ENCODE results near the gene C2orf81. TPM values are rescaled to one million over a fixed set of nuclear protein-coding genes. Genes with fewer than 3 reads are reported as not detected.

The C2orf81 gene
- polyA plus RNA-seq, 1 experiment = 0.67 TPM

- peak; percentile 97 for TF ChIP-seq CTCF (IDR thresholded peaks at IDR 0.05; ENCODE audit: insufficient read depth, low read depth, low read length)
- ChIA-PET POLR2A (interaction anchor here (0.6 kb wide), 2 partner anchors 9 to 1635 kb away, joined by 3 read pairs; no protein-coding TSS in a partner anchor), CTCF (interaction anchor here (0.6 to 5.9 kb wide), 27 partner anchors 9 to 570 kb away, joined by 3 to 50 read pairs (median 4); partner anchors contain the start of genes C2orf81, DCTN1, INO80B and STAMBP)
- Histone ChIP-seq H3K27me3 (ENCODE audit: control insufficient read depth, insufficient read depth, low read length) (no peaks in the 10 kb centered on the region), H3K36me3 (ENCODE audit: control insufficient read depth, insufficient read depth, low read length) (no peaks in the 10 kb centered on the region), H3K4me3 (ENCODE audit: low read depth, low read length) (peak overlapping the region; percentile 81)
- no peak for DNase-seq (ENCODE audit: low read depth)
These were observed 29.6 kb downstream of the C2orf81 start for GRCh38 chr2:74391580-74392448.

DNA sequence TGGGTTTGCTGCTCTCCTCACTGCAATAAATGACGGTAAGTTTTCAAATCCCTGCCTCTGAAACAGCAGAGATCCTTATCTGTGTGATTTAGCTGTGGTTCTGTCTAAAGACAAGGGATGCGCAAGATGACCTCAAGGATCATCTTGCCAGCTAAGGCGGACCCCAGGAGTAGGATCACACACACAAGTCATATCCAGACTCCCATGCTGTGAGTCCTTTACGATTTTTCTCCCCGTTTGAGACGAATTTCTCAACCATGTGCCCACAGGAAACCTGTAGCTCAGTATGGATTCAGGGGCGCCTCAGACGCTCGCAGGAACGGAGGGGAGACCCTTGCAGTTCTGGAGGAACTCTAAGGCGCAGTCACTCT is 30.2 kb downstream of the C2orf81 start:
- ChIA-PET POLR2A (interaction anchor here (0.6 kb wide), 1 partner anchor 1634 kb away, joined by 3 read pairs; no protein-coding TSS in a partner anchor), CTCF (interaction anchor here (0.7 to 5.9 kb wide), 22 partner anchors 9 to 569 kb away, joined by 3 to 50 read pairs (median 4); partner anchors contain the start of genes C2orf81, DCTN1, INO80B and STAMBP)
- H3K4me3 ChIP-seq (ENCODE audit: low read depth, low read length) = peak overlapping the region; percentile 81
- no peak for TF ChIP-seq CTCF (IDR thresholded peaks at IDR 0.05; ENCODE audit: insufficient read depth, low read depth, low read length)
- no peaks in the 10 kb centered on the region for H3K27me3 ChIP-seq (ENCODE audit: control insufficient read depth, insufficient read depth, low read length)
- no peaks in the 10 kb centered on the region for H3K36me3 ChIP-seq (ENCODE audit: control insufficient read depth, insufficient read depth, low read length)
- no peak for DNase-seq (ENCODE audit: low read depth)

- no peaks in the 10 kb centered on the region for H3K27me3 ChIP-seq (ENCODE audit: control insufficient read depth, insufficient read depth, low read length)
- H3K36me3 ChIP-seq (ENCODE audit: control insufficient read depth, insufficient read depth, low read length) = no peaks in the 10 kb centered on the region
- ChIA-PET POLR2A (interaction anchor here (0.6 kb wide), 1 partner anchor 1634 kb away, joined by 3 read pairs; no protein-coding TSS in a partner anchor), CTCF (interaction anchor here (0.8 to 5.9 kb wide), 9 partner anchors 8 to 197 kb away, joined by 3 to 50 read pairs (median 10); partner anchors contain the start of gene DCTN1)
- peak overlapping the region; percentile 81 for H3K4me3 ChIP-seq (ENCODE audit: low read depth, low read length)
- DNase-seq (ENCODE audit: low read depth) = no peak
- no peak for TF ChIP-seq CTCF (IDR thresholded peaks at IDR 0.05; ENCODE audit: insufficient read depth, low read depth, low read length)
These were observed 30.8 kb downstream of the C2orf81 start for GRCh38 chr2:74390606-74391005.

GRCh38 chr2:74387346-74387745 is 34.1 kb downstream of the C2orf81 start:
- Histone ChIP-seq H3K36me3 (ENCODE audit: control insufficient read depth, insufficient read depth, low read length) (no peaks in the 10 kb centered on the region), H3K4me3 (ENCODE audit: low read depth, low read length) (no peak overlapping the region), H3K27me3 (ENCODE audit: control insufficient read depth, insufficient read depth, low read length) (no peaks in the 10 kb centered on the region)
- no peak for TF ChIP-seq CTCF (IDR thresholded peaks at IDR 0.05; ENCODE audit: insufficient read depth, low read depth, low read length)
- ChIA-PET CTCF (interaction anchor here (1.7 kb wide), 1 partner anchor 563 kb away, joined by 4 read pairs; no protein-coding TSS in a partner anchor), POLR2A (no interaction called here)
- DNase-seq (ENCODE audit: low read depth) = no peak

DNA sequence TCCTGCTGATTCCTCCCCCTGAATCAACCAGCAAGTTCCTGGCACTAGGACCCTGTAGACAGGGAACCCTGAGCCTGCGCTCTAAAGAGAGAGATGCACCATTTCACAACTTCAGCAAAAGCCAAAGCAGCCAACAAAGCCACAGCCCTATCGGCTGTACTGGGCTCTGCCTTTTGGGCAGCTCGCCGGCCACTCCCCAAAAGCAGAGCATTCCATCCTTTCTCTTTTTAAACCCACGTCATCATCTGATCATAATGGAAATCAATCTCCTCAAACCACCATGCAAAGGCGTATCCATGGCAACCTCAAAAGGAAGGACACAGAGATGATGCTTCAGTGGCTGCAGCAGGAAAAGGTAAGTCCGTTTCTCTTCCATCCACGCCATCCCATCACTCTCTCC is 36.0 kb downstream of the C2orf81 start:
- CTCF ChIA-PET = interaction anchor here (1.2 kb wide), 1 partner anchor 50 kb away, joined by 3 read pairs; no protein-coding TSS in a partner anchor
- no peak for DNase-seq (ENCODE audit: low read depth)
- no peaks in the 10 kb centered on the region for H3K27me3 ChIP-seq (ENCODE audit: control insufficient read depth, insufficient read depth, low read length)
- POLR2A ChIA-PET = no interaction called here
- no peak overlapping the region for H3K4me3 ChIP-seq (ENCODE audit: low read depth, low read length)
- no peak for TF ChIP-seq CTCF (IDR thresholded peaks at IDR 0.05; ENCODE audit: insufficient read depth, low read depth, low read length)
- H3K36me3 ChIP-seq (ENCODE audit: control insufficient read depth, insufficient read depth, low read length) = no peaks in the 10 kb centered on the region
